Lower lobe of right lung (tissue), 2 donors: ENCODE results near the gene FRYL. TPM values are rescaled to one million over a fixed set of nuclear protein-coding genes. Genes with fewer than 3 reads are reported as not detected.
"Not testable (repeated sequence)": the region's sequence is repeated elsewhere in the genome, so short reads cannot be mapped to it uniquely, and the experiment has no call there.

Experiments
- ATAC-seq, 2 donors: fragments of 200-7000 bp; cut with Tn5 transposase; one replicate each; pipeline ENCODE4 v1.9.1; 2020 to 2022; ENCODE audit warnings: mild to moderate bottlenecking in 2 of 2, moderate library complexity in 2 of 2
- DNase-seq: peaks from one replicate; pipeline ENCODE4 v3.0.0-alpha.2; 2020
- H3K27ac ChIP-seq: fragments of 200-600 bp; one replicate; pipeline ENCODE4 v1.8.0; 2022
- H3K27me3 ChIP-seq: fragments of 200-600 bp; one replicate; pipeline ENCODE4 v1.8.0; 2022; ENCODE audit warnings: low read depth
- H3K36me3 ChIP-seq: fragments of 200-600 bp; one replicate; pipeline ENCODE4 v1.8.0; 2022; ENCODE audit warnings: mild to moderate bottlenecking
- H3K4me1 ChIP-seq: fragments of 200-600 bp; one replicate; pipeline ENCODE4 v1.8.0; 2022
- H3K4me3 ChIP-seq: fragments of 200-600 bp; one replicate; pipeline ENCODE4 v1.8.0; 2022; ENCODE audit warnings: mild to moderate bottlenecking
- H3K9me3 ChIP-seq: fragments of 200-600 bp; one replicate; pipeline ENCODE4 v1.8.0; 2022
- CTCF ChIP-seq: fragments of 200-600 bp; IDR thresholded peaks from one replicate; pipeline ENCODE4 v1.8.0; 2022; ENCODE audit warnings: antibody characterized with exemption, mild to moderate bottlenecking
- intact Hi-C: fragments of 100-400 bp; cut with DNase I; formaldehyde crosslinking; loops from one replicate; pipeline ENCODE4 v1.11.0; 2022
- long read RNA-seq: library from polyadenylated mRNA; unstranded; transcript quantifications from one replicate; pipeline ENCODE4 v2.0.0, GENCODE V29; 2021
- total RNA-seq: library from RNA; stranded (reverse); fragmentation: NEBNext Ultra II Directional; extraction: Animal tissue kit (Norgen Biotek cat#: 25700); gene quantifications from one replicate; pipeline ENCODE4 v1.2.1, GENCODE V29; 2021
- donor health status: DM: no; HTN: yes; CAD: no; lungs with severe emphysema.

Gene FRYL
- 85.0 TPM for total RNA-seq
- long read RNA-seq, partial matches to known transcripts: 16 of 28 reads
- long read RNA-seq, other reads (novel, unspliced or antisense): 12 of 28 reads

- peak; percentile 100 for DNase-seq
- Histone ChIP-seq H3K4me1 (peaks cover 34% of the 10 kb centered on the region), H3K9me3 (no peaks in the 10 kb centered on the region), H3K27me3 (no peaks in the 10 kb centered on the region), H3K27ac (peak within 1 kb of the TSS; percentile 97), H3K36me3 (no peaks in the 10 kb centered on the region), H3K4me3 (peak within 1 kb of the TSS; percentile 94)
- ATAC-seq: peak; percentile 96 to 98
- intact Hi-C loops: no loop called here
- TF ChIP-seq CTCF: no peak
Measured at GRCh38 chr4:48779998-48780864, at the start of gene FRYL. Gene FRYL (minus strand): TSS chr4:48780279. CDS start chr4:48634410, 145,869 bp downstream.

- Histone ChIP-seq H3K4me3 (no peak overlapping the region), H3K36me3 (no peaks in the 10 kb centered on the region), H3K27ac (no peak overlapping the region), H3K4me1 (peaks cover 9% of the 10 kb centered on the region), H3K9me3 (no peaks in the 10 kb centered on the region), H3K27me3 (no peaks in the 10 kb centered on the region)
- intact Hi-C loops: no loop called here
- DNase-seq (no peak), ATAC-seq (no peak)
- TF ChIP-seq CTCF: no peak
Measured at GRCh38 chr4:48827622-48828021, 47.5 kb upstream of the FRYL start.

- H3K4me1 ChIP-seq, H3K4me3 ChIP-seq, H3K27me3 ChIP-seq, H3K36me3 ChIP-seq, H3K9me3 ChIP-seq, ATAC-seq, intact Hi-C loops, DNase-seq, H3K27ac ChIP-seq: not testable (repeated sequence)
Measured at GRCh38 chr4:48821431-48821830, 41.4 kb upstream of the FRYL start.

- intact Hi-C loops: no loop called here
- no peaks in the 10 kb centered on the region for H3K9me3 ChIP-seq
- no peaks in the 10 kb centered on the region for H3K27me3 ChIP-seq
- H3K4me1 ChIP-seq: no peaks in the 10 kb centered on the region
- no peak for TF ChIP-seq CTCF
- ATAC-seq (no peak), DNase-seq (no peak)
- H3K4me3 ChIP-seq: no peak overlapping the region
- H3K36me3 ChIP-seq: no peaks in the 10 kb centered on the region
- H3K27ac ChIP-seq: no peak overlapping the region
Measured at GRCh38 chr4:48816971-48817370, 36.9 kb upstream of the FRYL start.

GRCh38 chr4:48816297-48816696, 36.2 kb upstream of the FRYL start:
- H3K36me3 ChIP-seq, H3K27ac ChIP-seq, DNase-seq, H3K4me1 ChIP-seq, H3K27me3 ChIP-seq, ATAC-seq, H3K9me3 ChIP-seq, intact Hi-C loops, H3K4me3 ChIP-seq: not testable (repeated sequence)

- H3K27ac ChIP-seq: no peak overlapping the region
- H3K9me3 ChIP-seq: no peaks in the 10 kb centered on the region
- DNase-seq (no peak), ATAC-seq (no peak)
- H3K4me3 ChIP-seq: no peak overlapping the region
- H3K4me1 ChIP-seq: no peaks in the 10 kb centered on the region
- no peaks in the 10 kb centered on the region for H3K36me3 ChIP-seq
- intact Hi-C loops: no loop called here
- no peaks in the 10 kb centered on the region for H3K27me3 ChIP-seq
- TF ChIP-seq CTCF: no peak
Measured at GRCh38 chr4:48815483-48815882, 35.4 kb upstream of the FRYL start.
